H1 (cell line): ENCODE results near the gene HSPBP1. TPM values are rescaled to one million over a fixed set of nuclear protein-coding genes. Genes with fewer than 3 reads are reported as not detected.

Experiments
- CTCF ChIA-PET: fragments of 300-600 bp; sonication (Branson Sonifier 250); formaldehyde crosslinking; loops from one replicate; lab custom pipeline; 2021; ENCODE audit not compliant: partially characterized antibody; lab: Charles Lee
- POLR2A ChIA-PET: fragments of 300-600 bp; sonication (Branson Sonifier 250); formaldehyde crosslinking; loops from one replicate; lab custom pipeline; 2021; ENCODE audit warnings: inconsistent platforms; ENCODE audit not compliant: partially characterized antibody; lab: Charles Lee
- DNase-seq, 2 experiments: peaks; one replicate each; pipeline versions ENCODE4 v3.0.0 to v3.0.0-alpha.2; 2010 to 2022; ENCODE audit warnings: low spot score in 2 of 2, low read depth in 1 of 2, mixed read lengths in 1 of 2
- FAIRE-seq: peaks from 2 replicates; lab custom pipeline; 2011; peaks lifted over from hg19 to GRCh38; lab: Jason Lieb, UNC
- H2AFZ ChIP-seq: 2 replicates; pipeline ENCODE4 v1.8.1; 2012; ENCODE audit warnings: low read length, inconsistent platforms
- H2AK5ac ChIP-seq: 2 replicates; pipeline ENCODE4 v1.6.1; 2013; ENCODE audit warnings: low read depth, low read length
- H2BK120ac ChIP-seq: replicated peaks from 2 replicates; pipeline ENCODE3; 2013; ENCODE audit warnings: low read depth, low read length, inconsistent platforms
- H2BK12ac ChIP-seq: 2 replicates; pipeline ENCODE4 v1.6.1; 2013; ENCODE audit warnings: low read depth, low read length
- H2BK15ac ChIP-seq: 2 replicates; pipeline ENCODE4 v1.6.1; 2013; ENCODE audit warnings: low read length
- H2BK20ac ChIP-seq: 2 replicates; pipeline ENCODE4 v1.6.1; 2013; ENCODE audit warnings: low read length
- H2BK5ac ChIP-seq: 2 replicates; pipeline ENCODE4 v1.6.1; 2013; ENCODE audit warnings: low read depth, low read length
- H3K14ac ChIP-seq: 2 replicates; pipeline ENCODE4 v1.6.1; 2013; ENCODE audit warnings: inconsistent platforms; ENCODE audit not compliant: insufficient read length
- H3K18ac ChIP-seq: 2 replicates; pipeline ENCODE4 v1.6.1; 2013; ENCODE audit warnings: low read length; ENCODE audit errors: extremely low read depth
- H3K23ac ChIP-seq: 2 replicates; pipeline ENCODE4 v1.6.1; 2013; ENCODE audit warnings: inconsistent platforms; ENCODE audit not compliant: insufficient read length
- H3K23me2 ChIP-seq: 2 replicates; pipeline ENCODE4 v1.6.1; 2013; ENCODE audit warnings: low read depth, low read length
- H3K27ac ChIP-seq: 2 replicates; pipeline ENCODE4 v1.6.1; 2011; ENCODE audit warnings: low read depth, low read length, inconsistent platforms
- H3K27me3 ChIP-seq, 4 experiments: replicated peaks in 1 of 4; 1 replicate in 1 of 4; 2 replicates in 3 of 4; pipeline versions ENCODE4 v1.6.1 to v1.8.1; 2011 to 2013; ENCODE audit warnings: low read length in 3 of 4, mild to moderate bottlenecking in 3 of 4, inconsistent platforms in 2 of 4, mixed read lengths in 2 of 4, moderate library complexity in 1 of 4; ENCODE audit not compliant: control insufficient read depth in 3 of 4, insufficient read depth in 3 of 4; ENCODE audit errors: extremely low read depth in 1 of 4
- H3K36me3 ChIP-seq, 4 experiments: 2 replicates each; pipeline versions ENCODE4 v1.6.1 to v1.8.1; 2011 to 2013; ENCODE audit warnings: mild to moderate bottlenecking in 4 of 4, low read length in 3 of 4, moderate library complexity in 2 of 4, control low read depth in 1 of 4, inconsistent platforms in 1 of 4; ENCODE audit not compliant: insufficient read depth in 4 of 4, control insufficient read depth in 2 of 4
- H3K4ac ChIP-seq: replicated peaks from 2 replicates; pipeline ENCODE3; 2013; ENCODE audit warnings: low read length, low read depth, mixed read lengths, inconsistent platforms; ENCODE audit not compliant: insufficient read length
- H3K4me1 ChIP-seq, 4 experiments: replicated peaks in 1 of 4; 1 replicate in 1 of 4; 2 replicates in 3 of 4; pipeline versions ENCODE4 v1.6.1 to v1.8.1; 2011 to 2013; ENCODE audit warnings: low read length in 3 of 4, inconsistent platforms in 2 of 4, mixed read lengths in 1 of 4; ENCODE audit not compliant: insufficient read depth in 4 of 4, control insufficient read depth in 3 of 4
- H3K4me2 ChIP-seq, 2 experiments: 2 replicates each; pipeline versions ENCODE4 v1.6.1 to v1.8.1; 2011 to 2013; ENCODE audit warnings: low read depth in 2 of 2, low read length in 2 of 2, control low read depth in 1 of 2, inconsistent platforms in 1 of 2, mild to moderate bottlenecking in 1 of 2; ENCODE audit not compliant: insufficient read depth in 1 of 2
- H3K4me3 ChIP-seq, 4 experiments: fragments of 200-600, 300-600 bp in 1 of 4; sonication (generic), shearing (Covaris generic), sonication (Bioruptor Twin) in 1 of 4; 2 replicates each; pipeline versions ENCODE4 v1.5.1 to v1.8.1; 2011 to 2016; ENCODE audit warnings: low read length in 4 of 4, low read depth in 3 of 4, control low read depth in 2 of 4, inconsistent platforms in 2 of 4, mild to moderate bottlenecking in 2 of 4, mixed read lengths in 1 of 4, moderate library complexity in 1 of 4; ENCODE audit not compliant: insufficient read depth in 2 of 4; ENCODE audit errors: extremely low read depth in 1 of 4
- H3K56ac ChIP-seq: replicated peaks from 2 replicates; pipeline ENCODE3; 2013; ENCODE audit warnings: low read depth, mild to moderate bottlenecking, mixed read lengths, low read length, inconsistent platforms; ENCODE audit not compliant: insufficient read length
- H3K79me1 ChIP-seq: 2 replicates; pipeline ENCODE4 v1.6.1; 2013; ENCODE audit warnings: low read depth, low read length, control low read depth
- H3K79me2 ChIP-seq, 2 experiments: 2 replicates each; pipeline versions ENCODE4 v1.6.1 to v1.8.1; 2012 to 2013; ENCODE audit warnings: low read length in 2 of 2, mild to moderate bottlenecking in 2 of 2, inconsistent platforms in 1 of 2; ENCODE audit not compliant: insufficient read depth in 2 of 2, control insufficient read depth in 1 of 2
- H3K9ac ChIP-seq, 4 experiments: replicated peaks in 1 of 4; 1 replicate in 1 of 4; 2 replicates in 3 of 4; pipeline versions ENCODE4 v1.6.1 to v1.8.1; 2011 to 2013; ENCODE audit warnings: low read depth in 3 of 4, low read length in 3 of 4, control low read depth in 2 of 4, mild to moderate bottlenecking in 2 of 4, moderate library complexity in 2 of 4, inconsistent platforms in 1 of 4; ENCODE audit errors: extremely low read depth in 1 of 4
- H3K9me3 ChIP-seq, 2 experiments: 2 replicates each; pipeline versions ENCODE4 v1.6.1 to v1.8.1; 2012 to 2013; ENCODE audit warnings: mild to moderate bottlenecking in 2 of 2, moderate library complexity in 2 of 2, control low read depth in 1 of 2, inconsistent platforms in 1 of 2, low read depth in 1 of 2, low read length in 1 of 2, mixed read lengths in 1 of 2; ENCODE audit not compliant: insufficient read depth in 2 of 2
- H4K20me1 ChIP-seq, 2 experiments: replicated peaks in 1 of 2; 2 replicates each; pipeline versions ENCODE3 to v1.8.1; 2011 to 2013; ENCODE audit warnings: inconsistent platforms in 2 of 2, low read length in 2 of 2, mild to moderate bottlenecking in 1 of 2; ENCODE audit not compliant: insufficient read depth in 2 of 2, control insufficient read depth in 1 of 2
- H4K5ac ChIP-seq: 2 replicates; pipeline ENCODE4 v1.6.1; 2013; ENCODE audit warnings: low read length, low read depth, mixed read lengths, inconsistent platforms; ENCODE audit not compliant: insufficient read length
- H4K8ac ChIP-seq: 2 replicates; pipeline ENCODE4 v1.8.0; 2013; ENCODE audit warnings: mild to moderate bottlenecking, moderate library complexity, low read length, inconsistent platforms; ENCODE audit not compliant: insufficient read depth; ENCODE audit errors: extremely low read depth
- H4K91ac ChIP-seq: replicated peaks from 2 replicates; pipeline ENCODE3; 2013; ENCODE audit warnings: low read length, mixed read lengths, inconsistent platforms; ENCODE audit not compliant: insufficient read length
- ASH2L ChIP-seq: fragments of 200-600, 300-600 bp; sonication (generic); IDR thresholded peaks from one replicate; pipeline ENCODE4 v1.7.1; 2017; ENCODE audit warnings: low read length
- CBX8 ChIP-seq: fragments of 300-800, 300-1000 bp; sonication (generic); IDR thresholded peaks from 2 replicates; pipeline ENCODE4 v1.7.1; 2016; ENCODE audit warnings: low read depth, low read length, borderline replicate concordance
- CHD2 ChIP-seq: IDR thresholded peaks from 2 replicates; pipeline ENCODE4 v1.6.1; 2012; ENCODE audit warnings: low read length, improper control_type of control experiment
- EP300 ChIP-seq, 2 experiments: IDR thresholded peaks; 1 replicate in 1 of 2; 2 replicates in 1 of 2; pipeline ENCODE4 v1.6.1; 2011 to 2012; ENCODE audit warnings: low read depth in 2 of 2, low read length in 2 of 2, mild to moderate bottlenecking in 2 of 2, borderline replicate concordance in 1 of 2, inconsistent platforms in 1 of 2, moderate library complexity in 1 of 2
- HDAC2 ChIP-seq, 2 experiments: fragments of 300-600 bp in 1 of 2; sonication (generic) in 1 of 2; IDR thresholded peaks; 2 replicates each; pipeline ENCODE4 v1.6.1; 2011 to 2012; ENCODE audit warnings: low read depth in 2 of 2, low read length in 2 of 2, mild to moderate bottlenecking in 2 of 2, moderate library complexity in 2 of 2, borderline replicate concordance in 1 of 2, inconsistent platforms in 1 of 2
- POLR2AphosphoS5 ChIP-seq: IDR thresholded peaks from 2 replicates; pipeline ENCODE4 v1.6.1; 2011; ENCODE audit warnings: low read depth, low read length
- RBBP5 ChIP-seq: IDR thresholded peaks from 2 replicates; pipeline ENCODE4 v1.7.1; 2012; ENCODE audit warnings: low read depth, mild to moderate bottlenecking, inconsistent platforms, low read length, moderate library complexity, borderline replicate concordance
- SUZ12 ChIP-seq: fragments of 200-600 bp; sonication (generic); IDR thresholded peaks from 2 replicates; pipeline ENCODE4 v1.6.1; 2012; ENCODE audit warnings: mild to moderate bottlenecking, inconsistent platforms, low read length, moderate library complexity, mixed read lengths
- TEAD4 ChIP-seq: IDR thresholded peaks from 2 replicates; pipeline ENCODE4 v1.6.1; 2012; ENCODE audit warnings: low read depth, low read length, inconsistent platforms, mixed read lengths
- WGBS, 2 experiments: shearing (Covaris generic) in 1 of 2; methylation state at CpG; one replicate each; pipeline versions ENCODE4 v1.1.6 to v1.1.7; 2013 to 2015; ENCODE audit warnings: low lambda C conversion rate in 2 of 2, mixed read lengths in 2 of 2, inconsistent platforms in 1 of 2, low coverage in 1 of 2, missing lambda C conversion rate in 1 of 2; ENCODE audit not compliant: insufficient replicate concordance in 2 of 2, insufficient coverage in 1 of 2, insufficient read length in 1 of 2; ENCODE audit errors: extremely low coverage in 1 of 2, missing lambda C conversion rate in 1 of 2; 5-methylcytosine and 5-hydroxymethylcytosine counted together
- polyA plus RNA-seq, 7 experiments: library from polyadenylated mRNA; depleted of rRNA in 3 of 7; stranded (reverse) in 5 of 7; unstranded in 2 of 7; fragments of >200 nt in 5 of 7; fragments of 200-250 nt in 2 of 7; gene quantifications; 1 replicate in 5 of 7; 2 replicates in 1 of 7; 4 replicates in 1 of 7; pipeline versions ENCODE4 v1.2.1 to v1.2.3, GENCODE V29; 2011 to 2013; ENCODE audit warnings: missing spikeins in 2 of 7, mixed read lengths in 2 of 7
- total RNA-seq: library from RNA; stranded (reverse); fragmentation: NEBNext Ultra II Directional; extraction: Animal tissue kit (Norgen Biotek cat#: 25700); gene quantifications from 2 replicates; pipeline ENCODE4 v1.2.1, GENCODE V29; 2021
- TF ChIP-seq, protein P1 (sequence below), 3 experiments: IDR thresholded peaks; 1 replicate in 2 of 3; 2 replicates in 1 of 3; pipeline versions ENCODE4 v1.5.1 to v1.6.1; 2011; ENCODE audit warnings: low read length in 3 of 3, mild to moderate bottlenecking in 3 of 3, inconsistent platforms in 2 of 3, low read depth in 1 of 3, moderate library complexity in 1 of 3; ENCODE audit not compliant: insufficient read depth in 1 of 3; ENCODE audit errors: control extremely low read depth in 1 of 3

HSPBP1 gene
- total and polyA plus RNA-seq, 2 of the 8 experiments (the other 6 are each of a cell fraction or from before 2014, with no cell fraction given), result 63.4 to 100 TPM

DNA sequence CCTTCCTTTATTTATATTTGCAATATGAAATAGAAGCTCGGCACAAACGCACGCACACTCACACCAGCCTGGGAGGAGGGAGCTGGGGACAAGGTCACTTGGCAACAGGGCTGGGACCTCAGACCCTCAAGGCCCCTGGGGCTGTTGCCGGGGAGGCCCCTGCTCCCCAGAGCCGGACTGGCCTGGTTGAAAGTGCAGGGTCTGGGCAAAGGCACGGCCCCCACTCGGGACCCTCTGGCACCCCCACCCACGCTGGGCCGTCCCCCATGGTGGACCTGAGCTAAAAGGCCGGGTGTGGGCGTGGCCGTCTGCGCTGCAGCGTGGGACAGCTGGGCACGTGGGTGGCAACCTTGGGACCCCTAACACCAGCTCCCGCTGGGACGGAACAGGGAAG, 50.1 kb downstream of the HSPBP1 start:
- 93% methylated on average over 17 of the region's 17 CpGs; no CpG with 5 or more reads in 1 of the 2 experiments for WGBS, 2 experiments
- H2BK12ac ChIP-seq, result no peak overlapping the region
- H2BK15ac ChIP-seq, result no peak overlapping the region
- peaks cover 1 to 23% of the 10 kb centered on the region in 2 experiments for H4K20me1 ChIP-seq
- H4K8ac ChIP-seq, result no peak overlapping the region
- H3K36me3 ChIP-seq, result peaks cover 6 to 20% (median 15%) of the 10 kb centered on the region in 4 experiments; a peak in 6 of 8 replicates
- H3K4ac ChIP-seq, result no peak overlapping the region
- H3K4me2 ChIP-seq, result no peak overlapping the region
- no peak overlapping the region for H2AK5ac ChIP-seq
- H3K27ac ChIP-seq, result no peak overlapping the region
- H2BK5ac ChIP-seq, result no peak overlapping the region
- ChIA-PET POLR2A (interaction anchor here (0.7 to 1.9 kb wide), 3 partner anchors 17 to 178 kb away, joined by 3 to 10 read pairs (median 3); partner anchors contain the start of gene UBE2S), CTCF (no interaction called here)
- no peak for DNase-seq
- H3K4me3 ChIP-seq, result no peak overlapping the region
- H4K5ac ChIP-seq, result no peak overlapping the region
- no peaks in the 10 kb centered on the region for H3K4me1 ChIP-seq
- H2BK20ac ChIP-seq, result no peak overlapping the region
- no peak for FAIRE-seq
- no peaks in the 10 kb centered on the region for H3K9me3 ChIP-seq
- no peak overlapping the region for H2BK120ac ChIP-seq
- no peak overlapping the region for H4K91ac ChIP-seq
- H2AFZ ChIP-seq, result no peak overlapping the region
- H3K14ac ChIP-seq, result no peak overlapping the region
- no peaks in the 10 kb centered on the region for H3K79me2 ChIP-seq
- no peaks in the 10 kb centered on the region for H3K27me3 ChIP-seq
- H3K23me2 ChIP-seq, result no peaks in the 10 kb centered on the region
- no peak overlapping the region for H3K9ac ChIP-seq
- no peaks in the 10 kb centered on the region; the same call in 1 of the 2 replicates for H3K79me1 ChIP-seq
- H3K18ac ChIP-seq, result no peak overlapping the region
- no peak overlapping the region for H3K56ac ChIP-seq
- no peak overlapping the region for H3K23ac ChIP-seq
- TF ChIP-seq CHD2 (no peak), EP300 (IDR thresholded peaks at IDR 0.05; ENCODE audit: borderline replicate concordance in 1 of 2, low read depth in 2 of 2, low read length in 2 of 2) (no peak), RBBP5 (no peak), TEAD4 (no peak), SUZ12 (no peak), POLR2AphosphoS5 (no peak), ASH2L (no peak), HDAC2 (IDR thresholded peaks at IDR 0.05; ENCODE audit: borderline replicate concordance in 1 of 2, low read depth in 2 of 2, low read length in 2 of 2) (no peak), CBX8 (no peak)
- TF ChIP-seq, protein P1, sequence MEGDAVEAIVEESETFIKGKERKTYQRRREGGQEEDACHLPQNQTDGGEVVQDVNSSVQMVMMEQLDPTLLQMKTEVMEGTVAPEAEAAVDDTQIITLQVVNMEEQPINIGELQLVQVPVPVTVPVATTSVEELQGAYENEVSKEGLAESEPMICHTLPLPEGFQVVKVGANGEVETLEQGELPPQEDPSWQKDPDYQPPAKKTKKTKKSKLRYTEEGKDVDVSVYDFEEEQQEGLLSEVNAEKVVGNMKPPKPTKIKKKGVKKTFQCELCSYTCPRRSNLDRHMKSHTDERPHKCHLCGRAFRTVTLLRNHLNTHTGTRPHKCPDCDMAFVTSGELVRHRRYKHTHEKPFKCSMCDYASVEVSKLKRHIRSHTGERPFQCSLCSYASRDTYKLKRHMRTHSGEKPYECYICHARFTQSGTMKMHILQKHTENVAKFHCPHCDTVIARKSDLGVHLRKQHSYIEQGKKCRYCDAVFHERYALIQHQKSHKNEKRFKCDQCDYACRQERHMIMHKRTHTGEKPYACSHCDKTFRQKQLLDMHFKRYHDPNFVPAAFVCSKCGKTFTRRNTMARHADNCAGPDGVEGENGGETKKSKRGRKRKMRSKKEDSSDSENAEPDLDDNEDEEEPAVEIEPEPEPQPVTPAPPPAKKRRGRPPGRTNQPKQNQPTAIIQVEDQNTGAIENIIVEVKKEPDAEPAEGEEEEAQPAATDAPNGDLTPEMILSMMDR (IDR thresholded peaks at IDR 0.05; ENCODE audit: control extremely low read depth in 1 of 3, insufficient read depth in 1 of 3, low read depth in 1 of 3, low read length in 3 of 3), result no peak
